ENCODE measurements around the gene ARHGAP26.

ARHGAP26 gene

GRCh38 chr5:142815469-142815868 is 45.3 kb downstream of the ARHGAP26 start:
- no peak for ATAC-seq

GRCh38 chr5:142816531-142817430 is 46.6 kb downstream of the ARHGAP26 start:
- ATAC-seq, result no peak

GRCh38 chr5:142817949-142818431 is 47.8 kb downstream of the ARHGAP26 start:
- no peak for ATAC-seq

- no peak for ATAC-seq
Observed at GRCh38 chr5:142819292-142819691, 49.1 kb downstream of the ARHGAP26 start.

GRCh38 chr5:142819825-142820224 is 49.6 kb downstream of the ARHGAP26 start:
- no peak for ATAC-seq

- ATAC-seq, result no peak
Observed at GRCh38 chr5:142820447-142820846, 50.3 kb downstream of the ARHGAP26 start.

- no peak for ATAC-seq
Observed at GRCh38 chr5:142821034-142821732, 51.0 kb downstream of the ARHGAP26 start.

- peak; percentile 92 to 95 for ATAC-seq
Observed at GRCh38 chr5:142821733-142822487, 51.7 kb downstream of the ARHGAP26 start.

- no peak for ATAC-seq
Observed at GRCh38 chr5:142823126-142823525, 52.9 kb downstream of the ARHGAP26 start.

- no peak for ATAC-seq
Observed at GRCh38 chr5:142823806-142824205, 53.6 kb downstream of the ARHGAP26 start.

- ATAC-seq, result no peak
Observed at GRCh38 chr5:142824391-142824790, 54.2 kb downstream of the ARHGAP26 start.

GRCh38 chr5:142825378-142826089 is 55.4 kb downstream of the ARHGAP26 start:
- ATAC-seq, result no peak

GRCh38 chr5:142826093-142826492 is 55.9 kb downstream of the ARHGAP26 start:
- ATAC-seq, result no peak

- peak; percentile 34 to 41 for ATAC-seq
Observed at GRCh38 chr5:142826741-142827492, 56.7 kb downstream of the ARHGAP26 start.

- no peak for ATAC-seq
Observed at GRCh38 chr5:142827934-142828576, 57.9 kb downstream of the ARHGAP26 start.

- no peak for ATAC-seq
Observed at GRCh38 chr5:142828797-142829535, 58.8 kb downstream of the ARHGAP26 start.

GRCh38 chr5:142829801-142830220 is 59.6 kb downstream of the ARHGAP26 start:
- ATAC-seq, result no peak

- ATAC-seq, result no peak
Observed at GRCh38 chr5:142830241-142831008, 60.2 kb downstream of the ARHGAP26 start.

GRCh38 chr5:142831009-142831383 is 60.8 kb downstream of the ARHGAP26 start:
- no peak for ATAC-seq
